Activated gamma-delta T cell treated with anti-CD3 and anti-CD28 coated beads, Interleukin-2, amount 50 U/mL, for 16 hours (primary cell): ENCODE measurements around the gene ADAMTS14.

Experiments used
- DNase-seq: peaks from one replicate; pipeline ENCODE4 v3.0.0-alpha.2; 2020; ENCODE audit warnings: low read depth

Gene ADAMTS14

GRCh38 chr10:70786799-70787415, 114.6 kb downstream of the ADAMTS14 start:
- DNase-seq, result no peak

GRCh38 chr10:70791386-70792039, 119.2 kb downstream of the ADAMTS14 start:
- no peak for DNase-seq

GRCh38 chr10:70795613-70796012, 123.3 kb downstream of the ADAMTS14 start:
- no peak for DNase-seq

GRCh38 chr10:70797840-70798239, 125.5 kb downstream of the ADAMTS14 start:
- DNase-seq, result no peak

- DNase-seq, result no peak
Measured at GRCh38 chr10:70799124-70799523, 126.8 kb downstream of the ADAMTS14 start.

- DNase-seq, result no peak
Measured at GRCh38 chr10:70801854-70802253, 129.5 kb downstream of the ADAMTS14 start.

GRCh38 chr10:70803775-70804420, 131.6 kb downstream of the ADAMTS14 start:
- DNase-seq, result no peak

GRCh38 chr10:70804421-70804808, 132.1 kb downstream of the ADAMTS14 start:
- DNase-seq, result no peak

- DNase-seq, result no peak
Measured at GRCh38 chr10:70805619-70806215, 133.4 kb downstream of the ADAMTS14 start.

- no peak for DNase-seq
Measured at GRCh38 chr10:70806841-70807240, 134.5 kb downstream of the ADAMTS14 start.

GRCh38 chr10:70807556-70807955, 135.2 kb downstream of the ADAMTS14 start:
- DNase-seq, result no peak

GRCh38 chr10:70809011-70809611, 136.8 kb downstream of the ADAMTS14 start:
- DNase-seq, result no peak

GRCh38 chr10:70809726-70810125, 137.4 kb downstream of the ADAMTS14 start:
- no peak for DNase-seq

- no peak for DNase-seq
Measured at GRCh38 chr10:70810967-70811366, 138.7 kb downstream of the ADAMTS14 start.

- no peak for DNase-seq
Measured at GRCh38 chr10:70811881-70812280, 139.6 kb downstream of the ADAMTS14 start.
